ENCODE results near the gene BTBD19.
"Not testable (repeated sequence)": the region's sequence is repeated elsewhere in the genome, so short reads cannot be mapped to it uniquely, and the experiment has no call there.

The BTBD19 gene

GRCh38 chr1:44808063-44808937, at the start of gene BTBD19:
BTBD19 (plus strand) TSS chr1:44808523; CDS start chr1:44808821, 298 bp downstream.
- ATAC-seq (replicated peaks; ENCODE audit: extremely low read depth, poor library complexity, severe bottlenecking) (peak; percentile 2), DNase-seq (ENCODE audit: low spot score in 2 of 2) (no peak)
- H3K4me3 Mint-ChIP-seq, result peak within 1 kb of the TSS; percentile 74
- H3K27ac Mint-ChIP-seq (ENCODE audit: low read depth), result peak within 1 kb of the TSS; percentile 100
- H3K36me3 Mint-ChIP-seq (ENCODE audit: insufficient read depth), result peaks cover 58% of the 10 kb centered on the region
- no peaks in the 10 kb centered on the region for H3K27me3 Mint-ChIP-seq
- H3K4me1 Mint-ChIP-seq, result peaks cover 61% of the 10 kb centered on the region
- H3K9me3 Mint-ChIP-seq, result no peaks in the 10 kb centered on the region

- Mint-ChIP-seq H3K4me3 (no peak overlapping the region), H3K9me3 (no peaks in the 10 kb centered on the region), H3K4me1 (no peaks in the 10 kb centered on the region), H3K36me3 (ENCODE audit: insufficient read depth) (peaks cover 4% of the 10 kb centered on the region), H3K27me3 (no peaks in the 10 kb centered on the region), H3K27ac (ENCODE audit: low read depth) (no peak overlapping the region)
- DNase-seq (ENCODE audit: low spot score in 2 of 2), result no peak
- ATAC-seq (replicated peaks; ENCODE audit: extremely low read depth, poor library complexity, severe bottlenecking), result no peak
Measured at GRCh38 chr1:44759077-44759476, 49.2 kb upstream of the BTBD19 start.

- ATAC-seq (replicated peaks; ENCODE audit: extremely low read depth, poor library complexity, severe bottlenecking) (no peak), DNase-seq (ENCODE audit: low spot score in 2 of 2) (no peak)
- H3K4me3 Mint-ChIP-seq, result no peak overlapping the region
- H3K36me3 Mint-ChIP-seq (ENCODE audit: insufficient read depth), result peaks cover 4% of the 10 kb centered on the region
- H3K27me3 Mint-ChIP-seq, result no peaks in the 10 kb centered on the region
- H3K9me3 Mint-ChIP-seq, result no peaks in the 10 kb centered on the region
- no peaks in the 10 kb centered on the region for H3K4me1 Mint-ChIP-seq
- H3K27ac Mint-ChIP-seq (ENCODE audit: low read depth), result no peak overlapping the region
Measured at GRCh38 chr1:44760876-44761275, 47.4 kb upstream of the BTBD19 start.

- H3K4me3 Mint-ChIP-seq; H3K27ac Mint-ChIP-seq (ENCODE audit: low read depth); H3K27me3 Mint-ChIP-seq; DNase-seq (ENCODE audit: low spot score in 2 of 2); H3K4me1 Mint-ChIP-seq; ATAC-seq (replicated peaks; ENCODE audit: extremely low read depth, poor library complexity, severe bottlenecking); H3K9me3 Mint-ChIP-seq; H3K36me3 Mint-ChIP-seq (ENCODE audit: insufficient read depth): not testable (repeated sequence)
Measured at GRCh38 chr1:44766421-44766820, 41.9 kb upstream of the BTBD19 start.

- Mint-ChIP-seq H3K27ac (ENCODE audit: low read depth) (peak within 1 kb of the TSS; percentile 92), H3K9me3 (no peaks in the 10 kb centered on the region), H3K4me3 (peak within 1 kb of the TSS; percentile 91), H3K27me3 (no peaks in the 10 kb centered on the region), H3K4me1 (peaks cover 34% of the 10 kb centered on the region), H3K36me3 (ENCODE audit: insufficient read depth) (peaks cover 51% of the 10 kb centered on the region)
- ATAC-seq (replicated peaks; ENCODE audit: extremely low read depth, poor library complexity, severe bottlenecking) (peak; percentile 77), DNase-seq (ENCODE audit: low spot score in 2 of 2) (peak; percentile 72 to 83)
Measured at GRCh38 chr1:44775078-44775929, 33.0 kb upstream of the BTBD19 start, which contains the start of gene RPS8. RPS8 (plus strand) TSS chr1:44775540; CDS start chr1:44775597, 57 bp downstream.

GRCh38 chr1:44775930-44776729, 32.2 kb upstream of the BTBD19 start:
- DNase-seq (ENCODE audit: low spot score in 2 of 2) (peak in 1 of 2 donors; percentile 53), ATAC-seq (replicated peaks; ENCODE audit: extremely low read depth, poor library complexity, severe bottlenecking) (peak; percentile 56)
- H3K4me1 Mint-ChIP-seq, result peaks cover 34% of the 10 kb centered on the region
- peak overlapping the region; percentile 91 for H3K4me3 Mint-ChIP-seq
- no peaks in the 10 kb centered on the region for H3K9me3 Mint-ChIP-seq
- peak overlapping the region; percentile 92 for H3K27ac Mint-ChIP-seq (ENCODE audit: low read depth)
- H3K27me3 Mint-ChIP-seq, result no peaks in the 10 kb centered on the region
- H3K36me3 Mint-ChIP-seq (ENCODE audit: insufficient read depth), result peaks cover 59% of the 10 kb centered on the region

- ATAC-seq (replicated peaks; ENCODE audit: extremely low read depth, poor library complexity, severe bottlenecking), result no peak
- peaks cover 63% of the 10 kb centered on the region for H3K36me3 Mint-ChIP-seq (ENCODE audit: insufficient read depth)
- no peaks in the 10 kb centered on the region for H3K27me3 Mint-ChIP-seq
- H3K9me3 Mint-ChIP-seq, result no peaks in the 10 kb centered on the region
- peaks cover 34% of the 10 kb centered on the region for H3K4me1 Mint-ChIP-seq
- DNase-seq (ENCODE audit: low spot score in 2 of 2), result no peak
- peak overlapping the region; percentile 91 for H3K4me3 Mint-ChIP-seq
- peak overlapping the region; percentile 92 for H3K27ac Mint-ChIP-seq (ENCODE audit: low read depth)
Measured at GRCh38 chr1:44776730-44777068, 31.6 kb upstream of the BTBD19 start.

- ATAC-seq (replicated peaks; ENCODE audit: extremely low read depth, poor library complexity, severe bottlenecking) (no peak), DNase-seq (ENCODE audit: low spot score in 2 of 2) (no peak)
- peaks cover 64% of the 10 kb centered on the region for H3K36me3 Mint-ChIP-seq (ENCODE audit: insufficient read depth)
- no peaks in the 10 kb centered on the region for H3K9me3 Mint-ChIP-seq
- H3K27me3 Mint-ChIP-seq, result no peaks in the 10 kb centered on the region
- peaks cover 34% of the 10 kb centered on the region for H3K4me1 Mint-ChIP-seq
- peak overlapping the region; percentile 91 for H3K4me3 Mint-ChIP-seq
- H3K27ac Mint-ChIP-seq (ENCODE audit: low read depth), result peak overlapping the region; percentile 92
Measured at GRCh38 chr1:44777547-44777946, 30.8 kb upstream of the BTBD19 start.

GRCh38 chr1:44777969-44778635, 30.2 kb upstream of the BTBD19 start:
- H3K27ac Mint-ChIP-seq (ENCODE audit: low read depth), result peak overlapping the region; percentile 92
- no peaks in the 10 kb centered on the region for H3K9me3 Mint-ChIP-seq
- no peak for DNase-seq (ENCODE audit: low spot score in 2 of 2)
- peaks cover 34% of the 10 kb centered on the region for H3K4me1 Mint-ChIP-seq
- H3K27me3 Mint-ChIP-seq, result no peaks in the 10 kb centered on the region
- peak overlapping the region; percentile 91 for H3K4me3 Mint-ChIP-seq
- H3K36me3 Mint-ChIP-seq (ENCODE audit: insufficient read depth), result peaks cover 64% of the 10 kb centered on the region
- no peak for ATAC-seq (replicated peaks; ENCODE audit: extremely low read depth, poor library complexity, severe bottlenecking)

- ATAC-seq (replicated peaks; ENCODE audit: extremely low read depth, poor library complexity, severe bottlenecking), result no peak
- H3K36me3 Mint-ChIP-seq (ENCODE audit: insufficient read depth), result peaks cover 64% of the 10 kb centered on the region
- no peaks in the 10 kb centered on the region for H3K27me3 Mint-ChIP-seq
- peak overlapping the region; percentile 2 for H3K4me3 Mint-ChIP-seq
- H3K4me1 Mint-ChIP-seq, result peaks cover 36% of the 10 kb centered on the region
- no peak for DNase-seq (ENCODE audit: low spot score in 2 of 2)
- H3K9me3 Mint-ChIP-seq, result no peaks in the 10 kb centered on the region
- no peak overlapping the region for H3K27ac Mint-ChIP-seq (ENCODE audit: low read depth)
Measured at GRCh38 chr1:44778705-44779576, 29.4 kb upstream of the BTBD19 start.

- Mint-ChIP-seq H3K36me3 (ENCODE audit: insufficient read depth) (peaks cover 57% of the 10 kb centered on the region), H3K27ac (ENCODE audit: low read depth) (no peak overlapping the region), H3K9me3 (no peaks in the 10 kb centered on the region), H3K4me1 (peaks cover 38% of the 10 kb centered on the region), H3K27me3 (no peaks in the 10 kb centered on the region), H3K4me3 (no peak overlapping the region)
- DNase-seq (ENCODE audit: low spot score in 2 of 2) (no peak), ATAC-seq (replicated peaks; ENCODE audit: extremely low read depth, poor library complexity, severe bottlenecking) (no peak)
Measured at GRCh38 chr1:44780583-44781121, 27.7 kb upstream of the BTBD19 start.

Measured in central memory CD8-positive, alpha-beta T cell (primary cell).